ENCODE data around the gene CDK5RAP2.
"Not testable (repeated sequence)": the region's sequence is repeated elsewhere in the genome, so short reads cannot be mapped to it uniquely, and the experiment has no call there.

Gene CDK5RAP2

DNA sequence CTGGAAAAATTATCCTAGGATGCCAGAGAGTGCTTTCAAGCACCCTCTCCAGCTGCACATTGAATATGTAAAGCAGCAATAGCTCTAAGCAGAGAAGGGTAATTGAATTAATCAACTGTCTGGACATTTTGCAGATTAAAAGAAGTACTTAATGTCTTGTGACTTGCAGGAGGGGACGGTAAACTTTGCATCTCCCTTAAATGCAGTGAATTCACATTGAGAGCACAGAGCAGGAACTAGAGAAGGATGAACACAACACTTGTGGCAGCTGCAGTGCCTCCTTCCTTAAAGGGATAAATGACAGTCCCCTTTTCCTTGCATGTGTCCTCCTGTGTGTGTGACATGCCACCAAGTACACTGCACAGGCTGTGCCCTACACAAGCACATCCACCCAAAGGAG, 7.4 kb upstream of the CDK5RAP2 start:
- no peak for DNase-seq

DNA sequence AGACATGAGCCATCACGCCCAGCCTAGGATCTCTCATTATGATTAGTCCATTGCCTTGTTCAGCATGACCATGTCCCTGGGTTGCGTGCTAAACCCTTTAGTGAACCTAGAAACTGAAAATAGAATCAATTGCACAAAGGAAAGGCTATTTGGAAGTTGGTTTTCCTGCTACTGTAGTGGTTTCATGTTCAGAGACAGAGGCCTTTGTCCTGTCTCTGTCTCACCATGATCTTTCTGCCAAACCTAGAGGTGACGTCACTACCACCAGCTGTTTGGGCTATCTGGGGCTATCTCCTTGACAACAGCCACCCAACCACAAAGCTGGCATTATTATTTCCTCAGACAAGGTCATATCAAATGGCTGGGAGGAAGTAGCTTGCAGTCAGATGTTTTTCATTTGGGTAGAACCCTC, 4.0 kb upstream of the CDK5RAP2 start:
- no peak for DNase-seq

DNA sequence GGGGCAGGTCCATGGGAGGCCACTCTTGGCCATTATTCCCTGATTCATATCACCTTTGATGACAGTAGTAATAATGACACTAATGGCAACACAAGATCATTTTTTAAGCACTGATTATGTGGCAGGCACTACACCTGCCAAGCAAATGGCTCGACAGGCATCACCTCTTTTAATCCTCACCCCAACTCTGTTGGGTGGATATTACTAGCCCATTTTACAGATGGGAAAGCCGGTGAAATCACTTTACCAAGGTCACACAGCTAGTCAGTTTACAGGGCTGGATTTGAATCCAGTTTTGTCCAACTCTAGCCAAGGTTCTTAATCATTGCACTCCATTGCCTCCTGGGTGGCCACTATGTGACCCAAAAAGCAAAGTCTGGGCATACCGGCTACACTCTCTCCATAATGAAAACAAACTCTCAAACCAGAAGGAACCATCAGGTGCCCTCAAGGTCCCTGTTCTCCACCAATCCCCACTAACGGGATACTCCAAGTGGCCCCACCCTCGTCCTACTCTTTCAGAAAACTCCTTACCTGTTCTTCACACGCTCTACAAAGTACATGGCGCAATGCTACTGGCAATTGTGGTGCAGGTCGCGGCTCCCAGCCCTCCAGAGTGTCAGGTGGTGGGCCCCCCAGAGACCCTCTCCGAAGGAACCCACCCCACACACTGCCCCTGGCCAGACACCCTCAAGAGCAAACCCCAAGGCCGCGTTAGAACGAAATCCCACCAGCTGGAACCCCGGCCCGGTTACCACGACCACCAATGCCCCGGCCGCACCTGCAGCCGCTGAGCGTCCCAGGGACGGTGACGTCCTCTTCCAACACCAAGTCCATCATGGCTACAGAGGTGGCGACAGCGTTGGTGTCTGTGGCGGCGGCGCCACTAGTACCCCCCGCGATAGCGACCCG, 572 bp downstream of the CDK5RAP2 start:
- no peak for DNase-seq

DNA sequence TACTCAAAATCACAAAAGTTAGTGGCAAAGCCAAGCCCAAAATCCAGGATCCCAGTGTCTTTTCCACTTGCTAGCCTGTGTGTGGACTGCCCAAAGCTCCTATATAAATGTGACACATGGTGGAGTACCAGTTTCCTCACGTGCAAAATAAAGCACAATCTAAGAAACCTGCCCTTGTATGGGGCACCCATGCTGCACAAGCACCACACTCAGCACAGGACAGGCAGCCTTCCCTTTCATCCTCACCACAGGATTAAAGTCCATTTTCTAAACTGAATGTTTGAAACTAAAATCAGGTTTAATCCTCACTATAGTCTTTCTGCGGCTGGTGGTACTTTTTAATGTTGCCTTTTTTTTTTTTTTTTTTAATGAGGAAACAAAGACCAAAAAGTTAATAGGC, 5.5 kb downstream of the CDK5RAP2 start:
- DNase-seq: no peak

DNA sequence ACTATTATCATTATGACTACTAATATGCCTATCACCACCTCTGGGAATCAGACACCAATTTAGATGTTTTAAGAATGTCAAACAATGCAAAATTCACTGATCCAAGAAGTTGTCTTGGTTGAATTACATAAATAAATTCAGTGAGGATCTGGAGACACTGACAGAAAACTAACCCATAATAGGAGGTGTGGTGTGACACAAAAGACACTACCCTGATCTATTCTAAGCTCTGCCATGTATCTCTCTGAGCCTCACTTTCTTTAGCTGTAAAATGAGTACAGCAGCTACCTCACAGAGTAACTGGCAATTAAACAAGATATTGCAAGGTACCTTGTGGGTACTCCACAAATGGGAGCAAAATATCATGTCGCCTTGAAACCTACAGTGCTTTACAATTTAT, 7.5 kb downstream of the CDK5RAP2 start:
- no peak for DNase-seq

DNA sequence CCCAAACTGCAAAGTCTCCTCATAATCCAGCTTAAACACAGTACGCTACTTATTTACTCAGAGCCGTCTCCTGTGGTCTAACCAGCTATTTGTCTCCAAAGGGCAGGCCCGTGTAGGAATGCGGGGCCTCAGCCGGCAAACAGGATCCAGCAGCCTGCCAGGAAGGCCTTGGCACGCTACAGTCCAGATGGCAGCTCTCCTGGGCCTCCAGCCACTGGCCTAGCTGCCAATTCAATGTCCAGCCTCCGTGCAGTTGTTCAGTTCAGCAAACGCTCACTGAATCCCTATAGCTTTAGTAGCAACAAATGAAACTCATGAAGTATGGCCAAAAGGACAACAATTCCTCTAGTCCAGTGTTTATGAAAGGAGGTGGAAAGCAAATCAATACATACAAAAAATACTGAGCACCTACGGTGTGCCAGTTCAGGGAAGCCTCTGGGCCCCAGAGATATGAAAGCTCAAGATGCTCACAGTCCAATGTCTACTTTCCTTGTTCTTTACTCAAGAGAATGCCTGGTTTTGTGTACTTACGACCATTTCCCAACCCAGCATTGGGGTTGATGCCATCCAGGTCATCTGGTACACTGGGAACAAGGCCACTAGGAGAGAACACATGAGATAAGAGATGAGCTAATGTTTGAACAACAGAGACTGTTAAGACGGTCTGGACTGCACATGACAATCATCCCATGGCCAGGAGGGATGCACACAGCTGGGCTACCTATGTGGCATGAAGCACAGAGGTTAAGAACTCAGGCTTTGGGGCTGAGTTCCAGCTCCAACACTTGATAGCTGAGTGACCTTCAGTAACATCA, 8.3 kb downstream of the CDK5RAP2 start:
- no peak for DNase-seq

DNA sequence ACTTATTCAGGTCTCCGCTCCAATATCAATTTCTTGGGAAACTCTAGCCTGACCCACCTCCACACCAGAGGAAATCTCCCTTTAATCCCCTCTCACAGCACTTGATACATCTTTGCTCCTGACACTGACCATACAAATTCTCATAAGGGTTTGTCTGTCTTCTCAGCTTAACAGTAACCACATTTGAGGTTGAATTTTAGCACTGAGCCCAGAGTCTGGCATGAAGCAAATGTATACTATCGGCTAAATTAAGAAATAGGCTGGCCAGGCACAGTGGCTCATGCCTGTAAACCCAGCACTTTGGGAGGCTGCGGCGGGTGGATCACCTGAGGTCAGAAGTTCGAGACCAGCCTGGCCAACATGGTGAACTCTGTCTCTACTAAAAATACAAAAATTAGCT, 9.7 kb downstream of the CDK5RAP2 start:
- no peak for DNase-seq

DNA sequence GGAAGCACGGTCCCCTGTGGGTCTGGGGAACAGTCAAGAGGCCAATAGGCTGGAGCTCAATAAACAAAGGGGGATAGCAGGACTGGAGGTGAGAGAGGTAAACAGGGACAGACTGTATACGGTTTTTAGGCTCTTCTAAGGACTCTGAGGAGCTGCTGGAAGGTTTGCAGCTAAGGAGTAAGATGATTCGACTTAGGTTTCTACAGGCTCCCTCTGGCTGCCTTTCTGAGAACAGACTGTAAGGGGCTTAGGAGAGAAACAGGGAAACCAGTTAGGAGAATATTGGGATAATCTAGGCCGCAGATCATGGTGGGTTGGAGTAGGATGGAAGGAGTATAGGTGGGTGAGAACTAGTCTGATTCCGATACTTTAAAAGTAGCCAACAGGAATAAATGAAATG, 10.4 kb downstream of the CDK5RAP2 start:
- DNase-seq: no peak

DNA sequence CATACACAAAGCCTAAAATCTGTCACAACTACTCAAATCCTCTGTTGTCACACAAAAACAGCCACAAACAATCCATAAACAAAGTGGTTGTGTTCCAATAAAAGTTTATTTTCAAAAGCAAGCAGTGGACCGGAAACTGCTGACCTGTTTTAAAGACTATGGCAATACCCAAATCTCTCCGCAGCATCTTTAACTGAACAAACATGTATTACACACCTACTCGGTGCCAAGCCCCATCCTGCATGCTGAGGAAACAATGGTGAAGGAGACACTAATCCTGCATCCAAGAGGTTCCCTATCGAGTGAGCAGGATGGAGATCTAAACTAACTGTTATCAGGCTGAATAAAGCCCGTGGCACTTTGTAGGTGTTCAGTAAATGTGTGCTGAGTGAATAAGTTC, 11.2 kb downstream of the CDK5RAP2 start:
- DNase-seq: no peak

DNA sequence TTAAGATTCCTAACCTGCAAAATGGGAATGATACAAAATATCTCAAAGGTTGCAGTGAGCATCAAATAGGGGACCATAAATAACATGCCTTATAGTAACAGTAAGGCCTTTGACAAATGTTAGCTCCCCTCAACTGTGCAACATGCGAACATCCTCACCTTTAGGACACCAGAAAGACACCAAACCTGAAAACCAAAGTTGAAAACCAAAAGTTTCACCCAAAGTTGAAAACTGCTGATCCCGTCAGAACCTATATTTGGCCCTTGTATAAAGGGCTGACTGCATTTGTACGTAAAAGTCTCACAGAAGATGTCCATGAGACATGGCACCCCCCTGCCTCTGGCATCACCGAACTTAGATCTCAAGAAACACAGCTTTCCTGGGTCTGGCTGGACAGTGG, 12.1 kb downstream of the CDK5RAP2 start:
- DNase-seq: no peak

DNA sequence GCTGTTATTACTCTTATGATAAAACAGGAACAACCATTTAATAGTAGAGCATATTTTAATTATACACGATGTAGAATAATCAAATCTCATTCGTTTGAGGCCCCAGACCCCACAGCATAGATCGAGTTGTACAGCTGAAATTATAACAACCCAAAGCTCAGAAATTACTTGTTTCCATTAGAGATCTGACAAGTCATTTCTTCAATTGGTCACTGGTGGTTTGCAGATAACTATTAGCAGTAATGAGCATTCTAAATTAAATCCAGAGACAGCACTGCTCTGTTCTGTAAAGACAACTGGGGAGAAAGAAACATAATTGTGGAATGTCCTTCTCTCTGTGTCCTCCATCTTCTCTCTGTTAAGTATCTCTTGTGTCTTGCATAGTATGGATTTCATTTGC, 12.9 kb downstream of the CDK5RAP2 start:
- no peak for DNase-seq

DNA sequence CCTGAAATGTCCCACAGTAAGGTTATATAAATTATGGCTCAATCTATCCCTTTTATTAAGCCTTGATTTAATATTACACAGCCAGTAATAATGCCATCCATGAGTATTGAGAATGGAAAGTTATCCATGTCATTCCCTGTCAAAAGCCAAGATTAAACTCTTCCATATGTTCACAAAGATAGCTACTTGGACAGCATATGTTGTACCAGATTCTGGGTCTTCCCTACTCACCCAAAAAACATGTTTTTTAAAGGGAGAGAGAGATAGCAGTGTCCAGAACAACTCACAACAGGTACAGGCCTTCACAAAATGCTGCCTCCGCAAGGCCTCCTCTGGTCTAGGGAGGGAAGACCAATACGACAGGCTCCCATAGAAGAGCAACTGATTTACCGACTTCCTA, 15.4 kb downstream of the CDK5RAP2 start:
- no peak for DNase-seq

DNA sequence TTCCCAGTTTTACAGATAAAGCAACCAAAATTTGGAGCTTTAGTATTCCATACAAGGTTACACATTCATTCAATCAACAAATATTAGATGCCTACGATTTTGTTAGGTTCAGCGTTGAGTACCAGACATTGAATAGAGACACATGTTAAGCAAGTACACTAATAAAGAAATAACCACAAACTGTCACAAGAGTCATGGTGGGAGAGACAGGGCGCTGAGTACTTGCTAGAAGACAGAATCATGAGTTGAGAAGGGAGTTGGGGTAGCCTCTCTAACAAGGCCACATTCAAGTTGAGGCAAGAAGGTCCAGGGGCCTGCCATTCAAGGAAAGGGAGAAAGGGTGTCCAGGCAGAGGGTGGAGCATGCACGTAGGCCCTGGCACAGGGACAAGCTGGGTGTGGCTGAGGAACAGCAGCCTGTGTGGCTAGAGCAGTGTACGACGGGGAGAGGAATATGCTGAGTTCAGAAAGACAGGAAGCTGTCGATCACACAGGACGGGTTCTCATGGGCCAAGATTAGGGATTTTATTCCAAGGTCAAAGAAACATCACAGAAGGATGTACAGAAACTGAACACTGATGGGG, 17.0 kb downstream of the CDK5RAP2 start:
- DNase-seq: no peak

DNA sequence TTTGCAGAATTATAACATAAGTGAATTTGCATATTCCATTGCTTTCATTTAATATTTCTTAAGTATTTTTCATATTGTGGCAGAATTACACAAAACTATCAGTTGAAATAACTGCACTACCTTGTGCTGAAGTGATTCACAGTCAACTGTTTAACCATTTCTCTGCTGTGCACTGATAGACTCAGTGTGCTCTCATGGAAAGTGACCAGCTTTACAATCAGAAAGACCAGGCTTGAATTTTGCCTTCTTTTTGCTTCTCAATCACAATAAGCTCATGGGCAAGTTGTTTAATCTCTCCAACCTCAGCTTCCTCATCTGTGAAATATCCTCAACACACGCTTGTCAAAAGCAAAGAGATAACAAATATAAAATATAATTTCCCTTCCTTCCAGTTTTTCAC, 18.3 kb downstream of the CDK5RAP2 start:
- DNase-seq: no peak

DNA sequence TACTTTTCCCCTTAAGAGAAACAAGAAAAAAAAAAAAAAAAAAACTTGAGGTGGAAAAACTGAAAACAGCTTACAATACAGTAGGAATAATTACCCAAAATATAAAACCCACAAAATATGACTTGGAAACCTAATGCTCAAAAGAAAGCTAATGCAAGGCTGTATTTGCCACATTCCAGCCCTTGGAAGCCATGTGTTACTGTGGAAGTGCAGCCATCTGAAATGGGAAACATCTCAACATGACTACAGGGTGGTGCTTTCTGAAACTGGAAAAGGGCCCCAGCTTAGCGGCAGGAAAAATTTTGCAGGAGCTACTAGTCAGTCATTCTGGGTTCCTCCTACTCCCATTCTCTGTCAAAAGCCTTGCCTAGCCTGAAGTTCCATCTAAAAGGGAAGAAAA, 20.4 kb downstream of the CDK5RAP2 start:
- DNase-seq: no peak

DNA sequence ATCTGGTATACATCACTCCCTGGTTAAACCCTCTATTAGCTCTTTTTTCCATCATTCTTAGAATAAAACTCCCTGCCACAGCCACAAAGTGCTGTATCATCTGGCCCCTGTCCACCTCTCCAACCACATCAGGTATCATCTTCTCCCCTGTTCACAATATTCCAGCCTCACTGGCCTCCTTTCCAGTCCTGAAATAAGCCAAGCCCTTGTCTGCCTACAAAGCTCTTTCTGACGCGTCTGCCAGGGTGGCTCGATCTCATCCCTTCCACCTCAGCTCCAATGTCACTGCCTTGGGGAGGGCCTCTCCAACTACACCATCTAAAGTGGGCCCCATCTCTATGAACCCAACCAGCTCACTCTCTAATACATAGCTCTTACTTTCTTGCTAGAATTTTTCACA, 21.5 kb downstream of the CDK5RAP2 start:
- DNase-seq: no peak

DNA sequence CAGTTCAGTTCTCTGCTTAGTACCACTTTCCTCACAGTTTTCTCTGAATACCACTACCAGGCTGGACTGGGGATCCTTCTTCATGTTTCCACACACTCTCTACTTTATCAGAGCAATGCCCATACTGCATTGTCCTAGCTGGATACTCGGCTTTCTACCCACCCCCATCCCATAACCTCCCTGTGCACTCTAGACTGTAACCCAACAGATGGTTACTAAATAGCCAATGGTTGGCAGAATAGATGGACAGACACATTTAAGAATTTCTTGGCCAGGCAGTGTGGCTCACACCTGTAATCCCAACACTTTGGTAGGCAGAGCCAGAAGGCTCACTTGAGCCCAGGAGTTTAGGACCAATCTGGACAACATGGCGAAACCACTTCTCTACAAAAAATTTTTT, 22.8 kb downstream of the CDK5RAP2 start:
- DNase-seq: no peak

DNA sequence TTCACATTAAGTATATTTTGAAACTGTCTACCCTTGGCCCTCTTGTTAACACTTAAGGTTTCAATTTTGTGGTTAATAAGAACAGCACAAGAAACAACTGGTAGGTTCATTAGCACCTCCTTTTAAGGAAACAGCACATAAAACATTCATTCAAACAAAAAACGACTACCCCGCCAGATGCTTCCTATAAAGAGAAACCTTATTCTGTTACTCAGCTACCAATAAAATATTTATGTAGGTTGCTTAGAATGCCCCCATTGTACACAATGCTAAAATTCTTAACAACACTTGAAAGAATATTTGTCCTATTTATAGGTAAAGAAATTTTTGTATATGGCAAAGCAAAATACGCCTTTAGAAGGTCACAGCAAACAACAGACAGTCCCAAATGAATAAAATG, 23.2 kb downstream of the CDK5RAP2 start:
- DNase-seq: no peak

DNA sequence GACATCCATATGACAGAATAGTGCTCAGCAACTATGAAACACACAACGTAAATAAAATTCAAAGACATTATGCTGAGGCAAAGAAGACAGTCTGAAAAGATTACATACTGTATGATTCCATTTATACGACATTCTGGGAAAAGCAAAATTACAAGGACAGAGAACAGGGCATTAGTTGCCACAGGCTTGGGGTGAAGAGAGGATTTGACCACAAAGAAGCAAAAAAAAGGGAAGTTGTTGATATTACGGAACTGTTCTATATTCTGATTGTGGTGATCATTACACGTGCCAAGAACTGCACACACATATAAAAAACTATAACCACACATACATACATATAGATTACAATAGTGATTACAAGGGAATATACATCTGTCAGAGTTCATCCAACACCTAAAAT, 24.1 kb downstream of the CDK5RAP2 start:
- DNase-seq: no peak

DNA sequence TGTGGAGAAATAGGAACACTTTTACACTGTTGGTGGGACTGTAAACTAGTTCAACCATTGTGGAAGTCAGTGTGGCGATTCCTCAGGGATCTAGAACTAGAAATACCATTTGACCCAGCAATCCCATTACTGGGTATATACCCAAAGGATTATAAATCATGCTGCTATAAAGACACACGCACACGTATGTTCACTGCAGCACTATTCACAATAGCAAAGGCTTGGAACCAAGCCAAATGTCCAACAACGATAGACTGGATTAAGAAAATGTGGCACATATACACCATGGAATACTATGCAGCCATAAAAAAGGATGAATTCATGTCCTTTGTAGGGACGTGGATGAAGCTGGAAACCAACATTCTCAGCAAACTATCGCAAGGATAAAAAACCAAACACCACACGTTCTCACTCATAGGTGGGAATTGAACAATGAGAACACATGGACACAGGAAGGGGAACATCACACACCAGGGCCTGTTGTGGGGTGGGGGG, 27.7 kb downstream of the CDK5RAP2 start:
- not testable (repeated sequence) for DNase-seq

DNA sequence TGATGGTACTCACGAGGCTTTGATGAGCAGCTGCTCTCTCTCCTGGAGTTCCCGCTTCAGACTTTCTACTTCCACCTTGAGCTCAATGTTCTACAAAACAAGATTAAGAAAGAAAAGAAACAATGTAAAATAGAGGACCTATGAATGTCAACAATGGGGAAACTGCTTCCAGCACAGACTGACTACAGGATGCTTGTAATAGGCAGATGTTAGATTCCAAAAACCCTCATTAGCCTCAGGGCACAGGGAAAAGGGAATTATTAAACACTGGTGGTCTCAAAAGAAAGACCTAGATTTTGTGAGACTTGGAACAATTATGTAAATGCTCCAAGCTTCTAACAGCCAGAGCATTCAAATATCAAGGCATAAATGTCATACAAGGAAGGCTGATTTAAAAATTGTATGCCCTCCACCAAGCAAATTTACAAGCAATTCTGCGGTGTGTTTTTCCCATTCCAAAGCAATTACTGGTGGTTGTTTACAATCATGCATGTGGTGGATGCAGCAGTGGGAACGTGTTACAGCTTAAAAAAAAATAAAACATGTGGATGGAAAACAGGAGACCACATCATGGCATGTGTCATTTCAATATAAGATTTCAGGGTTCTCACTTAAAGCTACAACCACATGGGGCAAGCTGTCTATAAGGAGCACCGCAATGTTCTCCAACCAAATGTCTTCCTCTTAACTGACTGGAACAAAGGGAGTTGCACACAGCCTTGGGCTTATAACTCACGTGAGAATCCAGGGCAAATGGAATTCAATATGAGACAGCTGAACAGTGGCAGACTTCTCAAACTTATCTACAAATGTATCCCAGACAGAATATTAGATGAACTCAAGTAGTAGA, 34.0 kb downstream of the CDK5RAP2 start:
- no peak for DNase-seq

DNA sequence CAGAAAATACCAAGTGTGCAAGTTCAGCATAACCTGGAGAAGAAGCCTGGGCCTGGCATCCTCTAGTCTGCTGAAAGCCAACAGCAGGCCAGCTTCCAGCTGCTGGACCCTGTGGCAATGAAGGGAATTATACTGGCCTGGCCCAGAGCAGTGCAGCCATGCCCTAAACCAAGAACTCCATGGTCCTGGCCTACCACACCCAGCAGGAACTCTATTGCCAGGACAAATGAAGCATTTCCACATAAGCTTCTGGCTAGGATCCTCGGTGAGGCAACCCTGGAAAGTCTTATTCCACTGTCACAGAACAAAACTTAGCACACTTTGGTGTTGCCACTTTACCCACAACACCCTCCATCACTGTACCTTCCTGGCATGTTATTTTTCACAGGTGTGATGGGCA, 35.5 kb downstream of the CDK5RAP2 start:
- no peak for DNase-seq

Measured in activated CD8-positive, alpha-beta memory T cell treated with anti-CD3 and anti-CD28 coated beads for 24 hours (primary cell).